ENCODE results near the gene DGAT2. TPM values are rescaled to one million over a fixed set of nuclear protein-coding genes. Genes with fewer than 3 reads are reported as not detected.
A peak's percentile ranks its signal among the peaks of the same experiment; 100 is the strongest.

DGAT2 gene
- total RNA-seq, 1 experiment from 2014 or later = 6.5 TPM

GRCh38 chr11:75810637-75811390 is 42.2 kb downstream of the DGAT2 start:
- ChIA-PET CTCF (no interaction called here), POLR2A (ENCODE audit: unreplicated experiment) (no interaction called here)
- intact Hi-C loops (cut with micrococcal nuclease; ENCODE audit: unreplicated experiment) = loop anchor here (10.0 kb wide), 1 partner anchor 824 kb away; no protein-coding TSS in a partner anchor
- Histone ChIP-seq H3K4me3 (no peak overlapping the region), H3K27me3 (ENCODE audit: insufficient read depth, low read depth) (no peaks in the 10 kb centered on the region), H3K9me2 (ENCODE audit: insufficient read depth) (no peaks in the 10 kb centered on the region), H3K36me3 (ENCODE audit: low read depth) (no peaks in the 10 kb centered on the region), H3K27ac (no peak overlapping the region), H4K20me1 (ENCODE audit: insufficient read depth) (no peaks in the 10 kb centered on the region), H3K79me2 (ENCODE audit: low read depth) (peaks cover 4% of the 10 kb centered on the region), H2AFZ (no peak overlapping the region), H3K9me3 (ENCODE audit: insufficient read depth, low read depth) (no peaks in the 10 kb centered on the region), H3K4me2 (no peak overlapping the region), H3K4me1 (replicated peaks; ENCODE audit: insufficient read depth) (peaks cover 35% of the 10 kb centered on the region), H3F3A (ENCODE audit: insufficient read depth, low read depth) (peaks cover 44% of the 10 kb centered on the region)
- BruUV-seq (replicated peaks) = no TSS peak
- no peak for TF ChIP-seq EZH2 (IDR thresholded peaks at IDR 0.05; ENCODE audit: low read depth)
- TF ChIP-seq CTCF (conservative IDR thresholded peaks at IDR 0.05) = no peak
- DNase-seq = no peak

GRCh38 chr11:75811485-75811884 is 42.9 kb downstream of the DGAT2 start:
- intact Hi-C loops (cut with micrococcal nuclease; ENCODE audit: unreplicated experiment) = loop anchor here (10.0 kb wide), 1 partner anchor 823 kb away; no protein-coding TSS in a partner anchor
- POLR2A ChIA-PET (ENCODE audit: unreplicated experiment) = no interaction called here
- BruUV-seq (replicated peaks) = no TSS peak

GRCh38 chr11:75812542-75813040 is 44.0 kb downstream of the DGAT2 start:
- ChIA-PET CTCF (interaction anchor here (1.0 kb wide), 1 partner anchor 340 kb away, joined by 7 read pairs; no protein-coding TSS in a partner anchor), POLR2A (ENCODE audit: unreplicated experiment) (no interaction called here)
- Histone ChIP-seq H3K4me2 (peak overlapping the region; percentile 85), H3K36me3 (ENCODE audit: low read depth) (no peaks in the 10 kb centered on the region), H3K79me2 (ENCODE audit: low read depth) (peaks cover 22% of the 10 kb centered on the region), H3F3A (ENCODE audit: insufficient read depth, low read depth) (peaks cover 39% of the 10 kb centered on the region), H3K9me2 (ENCODE audit: insufficient read depth) (no peaks in the 10 kb centered on the region), H3K27me3 (ENCODE audit: insufficient read depth, low read depth) (no peaks in the 10 kb centered on the region), H3K4me1 (replicated peaks; ENCODE audit: insufficient read depth) (peaks cover 49% of the 10 kb centered on the region), H3K9me3 (ENCODE audit: insufficient read depth, low read depth) (no peaks in the 10 kb centered on the region), H2AFZ (no peak overlapping the region), H3K27ac (peak overlapping the region; percentile 78), H4K20me1 (ENCODE audit: insufficient read depth) (no peaks in the 10 kb centered on the region), H3K4me3 (peak overlapping the region; percentile 84; the same call in 1 of the 2 replicates)
- no TSS peak for BruUV-seq (replicated peaks)
- peak in 1 of 2 experiments; percentile 78 for DNase-seq
- TF ChIP-seq CTCF (conservative IDR thresholded peaks at IDR 0.05) (no peak), EZH2 (IDR thresholded peaks at IDR 0.05; ENCODE audit: low read depth) (no peak)
- intact Hi-C loops (cut with micrococcal nuclease; ENCODE audit: unreplicated experiment) = loop anchor here (10.0 kb wide), 1 partner anchor 822 kb away; no protein-coding TSS in a partner anchor

More at GRCh38 chr11:75811485-75811884, 42.9 kb downstream of the DGAT2 start:
- Histone ChIP-seq H3K9me2 (ENCODE audit: insufficient read depth) (no peaks in the 10 kb centered on the region), H4K20me1 (ENCODE audit: insufficient read depth) (no peaks in the 10 kb centered on the region), H3K36me3 (ENCODE audit: low read depth) (no peaks in the 10 kb centered on the region), H3K4me2 (peak overlapping the region; percentile 85; the same call in 1 of the 2 replicates), H3K4me3 (no peak overlapping the region), H3K27ac (peak overlapping the region; percentile 78), H3F3A (ENCODE audit: insufficient read depth, low read depth) (peaks cover 39% of the 10 kb centered on the region), H2AFZ (no peak overlapping the region), H3K27me3 (ENCODE audit: insufficient read depth, low read depth) (no peaks in the 10 kb centered on the region), H3K4me1 (replicated peaks; ENCODE audit: insufficient read depth) (peaks cover 40% of the 10 kb centered on the region), H3K79me2 (ENCODE audit: low read depth) (peaks cover 11% of the 10 kb centered on the region), H3K9me3 (ENCODE audit: insufficient read depth, low read depth) (no peaks in the 10 kb centered on the region)
- TF ChIP-seq CTCF (conservative IDR thresholded peaks at IDR 0.05) (no peak), EZH2 (IDR thresholded peaks at IDR 0.05; ENCODE audit: low read depth) (no peak)
- DNase-seq = no peak
- CTCF ChIA-PET = no interaction called here
